Measurements from ENCODE around the gene SLC25A41.

SLC25A41 gene

GRCh38 chr19:6392221-6393073 lies 41.1 kb downstream of the SLC25A41 start:
- no peak overlapping the region for H2BK15ac ChIP-seq (ENCODE audit: low read depth, poor library complexity, severe bottlenecking)
- peak overlapping the region; percentile 38 to 60 for H2BK12ac ChIP-seq (ENCODE audit: low read length in 2 of 2)
- H3K4me2 ChIP-seq (ENCODE audit: low read length, poor library complexity, severe bottlenecking) = peak overlapping the region; percentile 91
- peak overlapping the region; percentile 87 for H2BK120ac ChIP-seq (ENCODE audit: low read depth, low read length)
- peak overlapping the region; percentile 90 for H4K91ac ChIP-seq (ENCODE audit: low read length)
- peak overlapping the region in 1 of 2 experiments; percentile 94 for H3K23ac ChIP-seq (ENCODE audit: low read length in 2 of 2)
- 5% methylated on average over 27 of the region's 30 CpGs for WGBS
- peak overlapping the region; percentile 57 to 97 for H3K4ac ChIP-seq (ENCODE audit: low read depth in 1 of 2, low read length in 2 of 2)
- peaks cover 34% of the 10 kb centered on the region in 2 experiments for H3K36me3 ChIP-seq (ENCODE audit: control insufficient read depth in 1 of 2, insufficient read depth in 2 of 2, low read depth in 1 of 2, low read length in 2 of 2)
- peak overlapping the region; percentile 43 to 92 for H3K14ac ChIP-seq (ENCODE audit: low read length in 2 of 2)
- H3K18ac ChIP-seq (ENCODE audit: low read depth in 1 of 2, low read length in 2 of 2) = peak overlapping the region; percentile 84 to 96
- H3K9ac ChIP-seq (ENCODE audit: low read length) = peak overlapping the region; percentile 96
- peaks cover 30% of the 10 kb centered on the region for H3K79me1 ChIP-seq (replicated peaks; ENCODE audit: low read length, poor library complexity, severe bottlenecking)
- peak overlapping the region; percentile 70 for H4K8ac ChIP-seq (ENCODE audit: low read length)
- H3K27me3 ChIP-seq (ENCODE audit: control insufficient read depth in 1 of 2, insufficient read depth in 1 of 2, low read length in 2 of 2) = no peaks in the 10 kb centered on the region
- peak overlapping the region; percentile 90 for H2AFZ ChIP-seq (ENCODE audit: low read depth, low read length)
- H3K4me1 ChIP-seq (ENCODE audit: control insufficient read depth, insufficient read depth, low read depth, low read length) = peaks cover 12% of the 10 kb centered on the region
- H3K27ac ChIP-seq (ENCODE audit: low read length, poor library complexity, severe bottlenecking) = peak overlapping the region; percentile 96
- H3K9me3 ChIP-seq (ENCODE audit: control insufficient read depth, low read length) = no peaks in the 10 kb centered on the region
- peak overlapping the region; percentile 93 to 96 for H3K4me3 ChIP-seq (ENCODE audit: insufficient read depth in 1 of 2, low read depth in 1 of 2, low read length in 2 of 2)
- H2BK5ac ChIP-seq (ENCODE audit: low read depth, low read length, poor library complexity, severe bottlenecking) = no peak overlapping the region
- H2AK5ac ChIP-seq (ENCODE audit: low read length, severe bottlenecking) = peak overlapping the region; percentile 44
- DNase-seq = peak; percentile 11

- Histone ChIP-seq H2BK12ac (ENCODE audit: low read length in 2 of 2) (no peak overlapping the region), H3K27ac (ENCODE audit: low read length, poor library complexity, severe bottlenecking) (no peak overlapping the region), H3K79me1 (replicated peaks; ENCODE audit: low read length, poor library complexity, severe bottlenecking) (peaks cover 44% of the 10 kb centered on the region), H2AFZ (ENCODE audit: low read depth, low read length) (no peak overlapping the region), H3K23ac (ENCODE audit: low read length in 2 of 2) (peak overlapping the region in 1 of 2 experiments; percentile 42), H3K18ac (ENCODE audit: low read depth in 1 of 2, low read length in 2 of 2) (no peak overlapping the region), H2AK5ac (ENCODE audit: low read length, severe bottlenecking) (no peak overlapping the region), H3K36me3 (ENCODE audit: control insufficient read depth in 1 of 2, insufficient read depth in 2 of 2, low read depth in 1 of 2, low read length in 2 of 2) (peaks cover 76 to 79% of the 10 kb centered on the region in 2 experiments), H3K14ac (ENCODE audit: low read length in 2 of 2) (no peak overlapping the region), H3K9ac (ENCODE audit: low read length) (no peak overlapping the region), H3K4me1 (ENCODE audit: control insufficient read depth, insufficient read depth, low read depth, low read length) (peaks cover 10% of the 10 kb centered on the region), H2BK120ac (ENCODE audit: low read depth, low read length) (no peak overlapping the region), H3K9me3 (ENCODE audit: control insufficient read depth, low read length) (no peaks in the 10 kb centered on the region), H4K8ac (ENCODE audit: low read length) (no peak overlapping the region), H2BK5ac (ENCODE audit: low read depth, low read length, poor library complexity, severe bottlenecking) (no peak overlapping the region), H3K4me2 (ENCODE audit: low read length, poor library complexity, severe bottlenecking) (no peak overlapping the region), H3K4ac (ENCODE audit: low read depth in 1 of 2, low read length in 2 of 2) (no peak overlapping the region), H2BK15ac (ENCODE audit: low read depth, poor library complexity, severe bottlenecking) (no peak overlapping the region), H3K4me3 (ENCODE audit: insufficient read depth in 1 of 2, low read depth in 1 of 2, low read length in 2 of 2) (no peak overlapping the region), H4K91ac (ENCODE audit: low read length) (no peak overlapping the region), H3K27me3 (ENCODE audit: control insufficient read depth in 1 of 2, insufficient read depth in 1 of 2, low read length in 2 of 2) (no peaks in the 10 kb centered on the region)
- WGBS = 97% methylated on average over 19 of the region's 19 CpGs
- DNase-seq = no peak
Observed at GRCh38 chr19:6387372-6387771, 46.2 kb downstream of the SLC25A41 start.

DNA sequence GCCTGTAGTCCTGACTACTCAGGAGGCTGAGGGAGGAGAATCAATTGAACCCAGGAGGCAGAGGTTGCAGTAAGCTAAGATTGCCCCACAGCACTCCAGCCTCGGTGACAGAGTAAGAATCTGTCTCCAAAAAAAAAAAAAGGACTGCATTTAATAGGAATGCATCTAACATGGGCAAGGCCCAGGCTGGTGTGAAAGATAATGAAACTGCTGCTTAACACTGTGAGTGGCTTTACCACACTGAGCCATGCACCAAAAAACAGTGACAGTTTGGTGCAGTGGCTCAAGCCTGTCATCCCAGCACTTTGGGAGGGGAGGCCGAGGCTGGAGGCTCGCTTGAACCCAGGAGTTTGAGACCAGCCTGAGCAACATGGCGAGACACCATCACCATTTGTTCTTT lies 49.2 kb downstream of the SLC25A41 start:
- no peak overlapping the region for H3K9ac ChIP-seq (ENCODE audit: low read length)
- no peak overlapping the region for H2AFZ ChIP-seq (ENCODE audit: low read depth, low read length)
- no peak overlapping the region for H3K4me2 ChIP-seq (ENCODE audit: low read length, poor library complexity, severe bottlenecking)
- no peak overlapping the region for H2BK5ac ChIP-seq (ENCODE audit: low read depth, low read length, poor library complexity, severe bottlenecking)
- H3K23ac ChIP-seq (ENCODE audit: low read length in 2 of 2) = no peak overlapping the region
- no peak overlapping the region for H2AK5ac ChIP-seq (ENCODE audit: low read length, severe bottlenecking)
- peaks cover 89 to 90% of the 10 kb centered on the region in 2 experiments for H3K36me3 ChIP-seq (ENCODE audit: control insufficient read depth in 1 of 2, insufficient read depth in 2 of 2, low read depth in 1 of 2, low read length in 2 of 2)
- H4K8ac ChIP-seq (ENCODE audit: low read length) = no peak overlapping the region
- H4K91ac ChIP-seq (ENCODE audit: low read length) = no peak overlapping the region
- peaks cover 9% of the 10 kb centered on the region for H3K9me3 ChIP-seq (ENCODE audit: control insufficient read depth, low read length)
- no peak overlapping the region for H3K4me3 ChIP-seq (ENCODE audit: insufficient read depth in 1 of 2, low read depth in 1 of 2, low read length in 2 of 2)
- peaks cover 36% of the 10 kb centered on the region for H3K79me1 ChIP-seq (replicated peaks; ENCODE audit: low read length, poor library complexity, severe bottlenecking)
- H2BK12ac ChIP-seq (ENCODE audit: low read length in 2 of 2) = no peak overlapping the region
- DNase-seq = no peak
- no peak overlapping the region for H3K14ac ChIP-seq (ENCODE audit: low read length in 2 of 2)
- peaks cover 3% of the 10 kb centered on the region for H3K4me1 ChIP-seq (ENCODE audit: control insufficient read depth, insufficient read depth, low read depth, low read length)
- H3K27ac ChIP-seq (ENCODE audit: low read length, poor library complexity, severe bottlenecking) = no peak overlapping the region
- no peak overlapping the region for H3K18ac ChIP-seq (ENCODE audit: low read depth in 1 of 2, low read length in 2 of 2)
- no peak overlapping the region for H3K4ac ChIP-seq (ENCODE audit: low read depth in 1 of 2, low read length in 2 of 2)
- no peaks in the 10 kb centered on the region for H3K27me3 ChIP-seq (ENCODE audit: control insufficient read depth in 1 of 2, insufficient read depth in 1 of 2, low read length in 2 of 2)
- 95% methylated on average over 3 of the region's 4 CpGs for WGBS
- H2BK120ac ChIP-seq (ENCODE audit: low read depth, low read length) = no peak overlapping the region
- H2BK15ac ChIP-seq (ENCODE audit: low read depth, poor library complexity, severe bottlenecking) = no peak overlapping the region

DNA sequence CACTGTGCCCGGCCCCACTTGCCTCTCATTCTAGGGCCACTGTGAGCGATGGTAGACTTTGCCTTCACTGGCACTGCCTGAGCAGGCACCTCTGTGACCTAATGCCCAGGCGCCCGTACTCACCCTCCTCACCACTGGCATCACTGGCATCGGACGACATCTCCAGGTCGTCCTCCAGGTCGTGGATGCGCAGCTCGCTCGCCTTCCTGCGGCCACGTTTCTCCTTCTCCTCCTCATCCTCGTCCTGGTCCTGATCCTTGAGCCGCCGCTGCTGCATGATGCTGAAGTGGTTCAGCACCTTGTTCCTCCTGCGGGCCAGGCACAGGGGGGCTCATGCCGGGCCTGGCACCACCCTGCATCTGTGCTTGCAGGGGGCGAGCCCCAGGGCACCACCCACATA lies 50.4 kb downstream of the SLC25A41 start:
- Histone ChIP-seq H3K4ac (ENCODE audit: low read depth in 1 of 2, low read length in 2 of 2) (no peak overlapping the region), H2BK15ac (ENCODE audit: low read depth, poor library complexity, severe bottlenecking) (no peak overlapping the region), H2AFZ (ENCODE audit: low read depth, low read length) (no peak overlapping the region), H3K4me3 (ENCODE audit: insufficient read depth in 1 of 2, low read depth in 1 of 2, low read length in 2 of 2) (no peak overlapping the region), H4K91ac (ENCODE audit: low read length) (no peak overlapping the region), H3K4me1 (ENCODE audit: control insufficient read depth, insufficient read depth, low read depth, low read length) (peaks cover 8% of the 10 kb centered on the region), H3K9me3 (ENCODE audit: control insufficient read depth, low read length) (peaks cover 9% of the 10 kb centered on the region), H3K79me1 (replicated peaks; ENCODE audit: low read length, poor library complexity, severe bottlenecking) (peaks cover 27% of the 10 kb centered on the region), H2AK5ac (ENCODE audit: low read length, severe bottlenecking) (no peak overlapping the region), H3K23ac (ENCODE audit: low read length in 2 of 2) (no peak overlapping the region), H3K27me3 (ENCODE audit: control insufficient read depth in 1 of 2, insufficient read depth in 1 of 2, low read length in 2 of 2) (no peaks in the 10 kb centered on the region), H2BK5ac (ENCODE audit: low read depth, low read length, poor library complexity, severe bottlenecking) (no peak overlapping the region), H2BK12ac (ENCODE audit: low read length in 2 of 2) (no peak overlapping the region), H3K4me2 (ENCODE audit: low read length, poor library complexity, severe bottlenecking) (no peak overlapping the region), H3K27ac (ENCODE audit: low read length, poor library complexity, severe bottlenecking) (no peak overlapping the region), H4K8ac (ENCODE audit: low read length) (no peak overlapping the region), H2BK120ac (ENCODE audit: low read depth, low read length) (no peak overlapping the region), H3K36me3 (ENCODE audit: control insufficient read depth in 1 of 2, insufficient read depth in 2 of 2, low read depth in 1 of 2, low read length in 2 of 2) (peaks cover 88 to 90% of the 10 kb centered on the region in 2 experiments), H3K18ac (ENCODE audit: low read depth in 1 of 2, low read length in 2 of 2) (no peak overlapping the region), H3K9ac (ENCODE audit: low read length) (no peak overlapping the region), H3K14ac (ENCODE audit: low read length in 2 of 2) (no peak overlapping the region)
- no peak for DNase-seq
- 98% methylated on average over 19 of the region's 19 CpGs for WGBS
